Neuronal stem cell (in vitro differentiated cells): Measurements from ENCODE around the gene DPP6.

Experiments used
- DNase-seq: peaks from one replicate; pipeline ENCODE4 v3.0.0-alpha.2; 2013; ENCODE audit warnings: low spot score
- H2AFZ ChIP-seq: one replicate; pipeline ENCODE4 v1.6.1; 2013; ENCODE audit warnings: mild to moderate bottlenecking, low read length, inconsistent platforms
- H2AK5ac ChIP-seq: 2 replicates; pipeline ENCODE4 v1.6.1; 2013; ENCODE audit warnings: low read depth, mild to moderate bottlenecking, inconsistent platforms, low read length, moderate library complexity, mixed read lengths
- H2BK120ac ChIP-seq: 2 replicates; pipeline ENCODE4 v1.6.1; 2013; ENCODE audit warnings: low read depth, mild to moderate bottlenecking, inconsistent platforms, low read length, moderate library complexity, mixed read lengths
- H2BK12ac ChIP-seq: one replicate; pipeline ENCODE4 v1.6.1; 2013; ENCODE audit warnings: low read length, inconsistent platforms
- H2BK15ac ChIP-seq: 2 replicates; pipeline ENCODE4 v1.6.1; 2013; ENCODE audit warnings: mild to moderate bottlenecking, low read length, inconsistent platforms, mixed read lengths
- H2BK5ac ChIP-seq: one replicate; pipeline ENCODE4 v1.6.1; 2013; ENCODE audit warnings: inconsistent platforms, mild to moderate bottlenecking, low read length, moderate library complexity
- H3K14ac ChIP-seq: one replicate; pipeline ENCODE4 v1.6.1; 2013; ENCODE audit warnings: low read length, inconsistent platforms
- H3K18ac ChIP-seq: 2 replicates; pipeline ENCODE4 v1.6.1; 2013; ENCODE audit warnings: low read length, inconsistent platforms
- H3K23ac ChIP-seq: 2 replicates; pipeline ENCODE4 v1.6.1; 2013; ENCODE audit warnings: low read depth, mild to moderate bottlenecking, mixed read lengths, low read length, inconsistent platforms; ENCODE audit not compliant: poor library complexity
- H3K27ac ChIP-seq: replicated peaks from 3 replicates; pipeline ENCODE4 v1.5.1; 2013; ENCODE audit warnings: low read length, inconsistent platforms
- H3K27me3 ChIP-seq, 3 experiments: 2 replicates each; pipeline ENCODE4 v1.6.1; 2013; ENCODE audit warnings: low read length in 3 of 3, mild to moderate bottlenecking in 2 of 3, inconsistent platforms in 1 of 3, low read depth in 1 of 3, mixed read lengths in 1 of 3, moderate library complexity in 1 of 3; ENCODE audit not compliant: control insufficient read depth in 3 of 3, insufficient read depth in 3 of 3
- H3K36me3 ChIP-seq, 2 donors: replicated peaks in 1 of 2; 2 replicates each; pipeline ENCODE4 v1.6.1; 2013; ENCODE audit warnings: low read length in 2 of 2; ENCODE audit not compliant: control insufficient read depth in 2 of 2, insufficient read depth in 2 of 2
- H3K4ac ChIP-seq: 2 replicates; pipeline ENCODE4 v1.6.1; 2013; ENCODE audit warnings: inconsistent platforms, mild to moderate bottlenecking, low read length, moderate library complexity
- H3K4me1 ChIP-seq, 2 donors: 1 replicate in 1 of 2; 2 replicates in 1 of 2; pipeline ENCODE4 v1.6.1; 2013; ENCODE audit warnings: low read length in 2 of 2, low read depth in 1 of 2; ENCODE audit not compliant: control insufficient read depth in 2 of 2, insufficient read depth in 1 of 2
- H3K4me2 ChIP-seq: one replicate; pipeline ENCODE4 v1.6.1; 2013; ENCODE audit warnings: mild to moderate bottlenecking, low read length, inconsistent platforms; ENCODE audit not compliant: insufficient read depth, poor library complexity, severe bottlenecking
- H3K4me3 ChIP-seq, 2 donors: 2 replicates each; pipeline ENCODE4 v1.5.1; 2013; ENCODE audit warnings: low read length in 2 of 2, mild to moderate bottlenecking in 2 of 2, inconsistent platforms in 1 of 2, moderate library complexity in 1 of 2
- H3K79me1 ChIP-seq: one replicate; pipeline ENCODE4 v1.6.1; 2013; ENCODE audit warnings: low read depth, mild to moderate bottlenecking, inconsistent platforms, low read length, moderate library complexity
- H3K9ac ChIP-seq: one replicate; pipeline ENCODE4 v1.6.1; 2013; ENCODE audit warnings: mild to moderate bottlenecking, low read depth, low read length, inconsistent platforms; ENCODE audit not compliant: poor library complexity
- H3K9me3 ChIP-seq, 2 donors: replicated peaks in 1 of 2; 2 replicates each; pipeline versions ENCODE3 to v1.6.1; 2013; ENCODE audit warnings: low read length in 2 of 2, mild to moderate bottlenecking in 2 of 2, inconsistent platforms in 1 of 2, low read depth in 1 of 2, mixed read lengths in 1 of 2, moderate library complexity in 1 of 2; ENCODE audit not compliant: control insufficient read depth in 2 of 2, insufficient read depth in 1 of 2
- H4K8ac ChIP-seq: one replicate; pipeline ENCODE4 v1.6.1; 2013; ENCODE audit warnings: low read depth, mild to moderate bottlenecking, inconsistent platforms, low read length, moderate library complexity
- H4K91ac ChIP-seq: one replicate; pipeline ENCODE4 v1.6.1; 2013; ENCODE audit warnings: low read length, low read depth, mild to moderate bottlenecking, inconsistent platforms; ENCODE audit not compliant: poor library complexity
- WGBS, 2 donors: extraction: QIAGEN DNeasy Blood & Tissue Kit; methylation state at CpG; one replicate each; pipeline ENCODE4 v1.1.7; 2013; ENCODE audit warnings: missing lambda C conversion rate in 2 of 2, mixed read lengths in 1 of 2; ENCODE audit not compliant: insufficient read length in 2 of 2, insufficient replicate concordance in 1 of 2; ENCODE audit errors: extremely low coverage in 2 of 2; 5-methylcytosine and 5-hydroxymethylcytosine counted together

DPP6 gene

DNA sequence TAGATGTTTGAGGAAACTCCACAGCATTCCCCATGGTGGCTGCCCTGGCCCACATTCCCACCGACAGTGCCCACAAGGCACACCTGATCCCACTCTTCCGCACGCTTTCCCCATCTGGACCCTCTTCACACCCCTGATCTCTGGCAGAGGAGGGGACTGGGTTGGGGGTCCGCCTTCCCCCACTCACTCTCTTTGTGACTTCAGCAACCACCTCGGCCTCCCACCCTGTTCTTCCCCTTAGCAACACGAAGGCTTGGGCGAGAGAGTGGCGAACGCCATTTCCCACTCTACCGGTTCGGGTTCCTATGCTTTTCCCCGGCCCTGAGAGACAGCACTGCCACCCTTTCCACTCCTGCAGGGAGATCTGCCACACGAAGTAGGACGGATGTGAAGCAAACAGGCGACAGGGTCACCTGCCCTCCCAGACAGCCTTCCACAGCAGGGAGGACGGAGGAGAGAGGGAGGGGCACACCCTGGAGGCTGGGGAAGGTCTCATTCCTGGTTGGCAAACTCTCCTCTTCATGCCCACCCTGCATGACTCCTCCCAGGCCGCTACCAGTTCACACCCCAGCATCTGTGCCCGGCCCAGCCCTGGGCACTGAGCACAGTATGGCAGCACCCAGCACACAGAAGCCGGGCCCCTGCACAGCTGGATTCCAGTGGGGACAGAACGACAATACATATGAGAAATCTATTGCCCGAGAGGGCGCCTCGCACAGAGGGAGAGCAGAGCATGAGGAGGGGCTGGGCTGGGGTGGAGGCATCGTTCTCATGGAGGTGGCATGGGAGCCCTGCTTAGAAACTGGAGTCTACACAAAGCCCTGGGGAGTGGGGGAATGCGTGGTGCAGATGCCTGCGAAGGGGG, 857.3 kb downstream of the DPP6 start:
- Histone ChIP-seq H4K91ac (no peak overlapping the region), H3K4me1 (peaks cover 2 to 5% of the 10 kb centered on the region in 2 donors), H3K4ac (no peak overlapping the region), H3K27ac (no peak overlapping the region), H2BK15ac (no peak overlapping the region), H3K36me3 (no peaks in the 10 kb centered on the region), H3K14ac (no peak overlapping the region), H2BK5ac (peak overlapping the region; percentile 19), H3K18ac (peak overlapping the region; percentile 12), H3K23ac (no peak overlapping the region), H4K8ac (no peak overlapping the region), H3K9me3 (peaks cover 0 to 7% of the 10 kb centered on the region in 2 donors), H2BK120ac (no peak overlapping the region), H3K27me3 (peaks cover 3 to 7% (median 6%) of the 10 kb centered on the region in 3 experiments), H2AFZ (no peak overlapping the region), H2BK12ac (no peak overlapping the region), H3K9ac (no peak overlapping the region), H2AK5ac (peak overlapping the region; percentile 39), H3K79me1 (no peaks in the 10 kb centered on the region), H3K4me3 (no peak overlapping the region), H3K4me2 (no peak overlapping the region)
- no CpG with 5 or more reads among the region's 26 CpGs for WGBS, 2 donors
- no peak for DNase-seq

DNA sequence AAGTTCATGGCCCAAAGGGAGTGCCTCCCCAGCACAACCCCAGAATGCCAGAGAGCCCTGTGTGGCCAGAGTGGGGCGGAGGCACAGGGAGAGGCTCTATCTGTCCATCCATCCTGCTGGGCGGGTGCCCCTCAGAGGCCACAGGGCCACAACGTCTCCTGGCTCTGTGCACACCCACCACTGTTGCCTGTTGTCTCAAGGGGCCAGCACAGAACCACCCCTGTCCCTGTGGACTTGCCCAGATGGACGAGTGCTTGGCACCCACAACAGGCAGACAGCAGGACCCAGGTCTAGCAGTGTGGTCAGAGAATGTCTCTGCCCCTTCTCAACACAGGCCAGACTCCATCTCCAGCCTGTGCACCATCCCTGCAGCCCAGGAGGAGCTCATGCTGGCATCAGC, 857.9 kb downstream of the DPP6 start:
- Histone ChIP-seq H3K18ac (peak overlapping the region; percentile 35), H2BK5ac (no peak overlapping the region), H4K8ac (no peak overlapping the region), H3K23ac (no peak overlapping the region), H3K9ac (peak overlapping the region; percentile 32), H3K14ac (no peak overlapping the region), H2AFZ (no peak overlapping the region), H3K27ac (no peak overlapping the region), H3K27me3 (peaks cover 3 to 14% (median 12%) of the 10 kb centered on the region in 3 experiments), H3K79me1 (no peaks in the 10 kb centered on the region), H3K36me3 (no peaks in the 10 kb centered on the region), H3K4me2 (no peak overlapping the region), H2AK5ac (peak overlapping the region; percentile 39), H2BK120ac (no peak overlapping the region), H3K4me3 (no peak overlapping the region), H2BK12ac (no peak overlapping the region), H3K4ac (no peak overlapping the region), H3K9me3 (peaks cover 0 to 7% of the 10 kb centered on the region in 2 donors), H4K91ac (no peak overlapping the region), H3K4me1 (peaks cover 2 to 5% of the 10 kb centered on the region in 2 donors), H2BK15ac (no peak overlapping the region)
- no CpG with 5 or more reads among the region's 4 CpGs for WGBS, 2 donors
- no peak for DNase-seq

DNA sequence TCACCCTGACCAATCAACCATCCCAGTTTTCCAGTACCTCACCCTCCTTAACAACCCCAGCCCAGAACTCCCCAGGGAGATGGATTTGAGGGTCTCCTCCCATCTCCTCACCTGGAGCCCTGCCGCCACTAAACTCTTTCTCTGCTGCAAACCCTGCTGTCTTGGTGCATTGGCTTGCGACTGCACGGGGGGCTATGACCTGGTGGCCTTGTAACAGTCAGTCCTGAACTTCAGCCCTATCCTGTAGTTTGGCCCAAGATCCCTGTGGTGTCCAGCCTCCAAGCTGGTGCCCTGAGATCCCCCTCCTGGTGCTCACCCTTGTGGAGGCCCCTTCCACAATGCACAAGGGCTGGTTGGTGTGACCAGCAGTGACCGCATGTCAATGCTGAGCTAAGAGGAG, 858.8 kb downstream of the DPP6 start:
- Histone ChIP-seq H2BK120ac (no peak overlapping the region), H3K4me3 (no peak overlapping the region), H3K23ac (no peak overlapping the region), H3K4me2 (no peak overlapping the region), H3K9ac (no peak overlapping the region), H3K79me1 (no peaks in the 10 kb centered on the region), H4K91ac (no peak overlapping the region), H2BK15ac (no peak overlapping the region), H2AK5ac (no peak overlapping the region), H3K14ac (no peak overlapping the region), H3K36me3 (no peaks in the 10 kb centered on the region), H3K4me1 (peaks cover 2 to 5% of the 10 kb centered on the region in 2 donors), H4K8ac (no peak overlapping the region), H3K9me3 (peaks cover 0 to 5% of the 10 kb centered on the region in 2 donors), H3K27ac (no peak overlapping the region), H3K4ac (no peak overlapping the region), H2BK12ac (no peak overlapping the region), H3K18ac (no peak overlapping the region), H3K27me3 (peaks cover 3 to 21% (median 12%) of the 10 kb centered on the region in 3 experiments), H2BK5ac (no peak overlapping the region), H2AFZ (no peak overlapping the region)
- no peak for DNase-seq
- no CpG with 5 or more reads among the region's 4 CpGs for WGBS, 2 donors

DNA sequence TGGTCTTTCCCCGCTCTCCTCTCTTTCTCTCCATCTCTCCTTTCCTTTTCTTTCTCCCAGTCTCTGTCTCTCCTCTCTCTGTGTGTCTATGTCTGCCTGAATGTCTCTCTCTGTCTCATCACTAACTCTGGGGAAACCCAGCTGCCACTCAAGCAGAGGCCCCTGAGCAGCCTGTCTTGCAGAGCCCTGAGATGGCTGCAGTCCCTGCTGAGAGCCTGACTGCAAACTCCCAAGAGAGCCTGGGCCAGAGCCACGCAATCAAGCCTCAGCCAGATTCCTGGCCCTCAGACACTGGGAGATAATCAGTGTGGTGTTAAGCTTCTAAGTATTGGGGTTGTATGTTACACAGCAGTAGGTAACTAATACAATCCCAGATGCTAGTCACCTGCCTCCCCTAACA, 859.2 kb downstream of the DPP6 start:
- Histone ChIP-seq H3K14ac (no peak overlapping the region), H2AK5ac (no peak overlapping the region), H3K23ac (no peak overlapping the region), H3K4me2 (no peak overlapping the region), H3K9me3 (peaks cover 0 to 5% of the 10 kb centered on the region in 2 donors), H2BK12ac (no peak overlapping the region), H3K4me1 (peaks cover 2 to 5% of the 10 kb centered on the region in 2 donors), H3K79me1 (no peaks in the 10 kb centered on the region), H2BK120ac (no peak overlapping the region), H4K91ac (no peak overlapping the region), H2BK5ac (no peak overlapping the region), H3K9ac (no peak overlapping the region), H3K4me3 (no peak overlapping the region), H3K36me3 (no peaks in the 10 kb centered on the region), H2BK15ac (no peak overlapping the region), H3K27ac (no peak overlapping the region), H4K8ac (no peak overlapping the region), H3K4ac (no peak overlapping the region), H2AFZ (no peak overlapping the region), H3K18ac (no peak overlapping the region), H3K27me3 (peaks cover 3 to 24% (median 12%) of the 10 kb centered on the region in 3 experiments)
- DNase-seq: no peak
- no CpG with 5 or more reads among the region's 2 CpGs for WGBS, 2 donors
